Cardiac muscle cell (in vitro differentiated cells and primary cell): ENCODE results near the gene TMEM220. TPM values are rescaled to one million over a fixed set of nuclear protein-coding genes. Genes with fewer than 3 reads are reported as not detected.

Experiments
- DNase-seq, 2 donors: peaks; one replicate each; pipeline versions ENCODE4 v3.0.0 to v3.0.0-alpha.2; 2010 to 2017; ENCODE audit warnings: low read depth in 1 of 2, low spot score in 1 of 2
- H3K27ac ChIP-seq: fragments of 200-600 bp; sonication (generic); 2 replicates; pipeline ENCODE4 v1.5.1; 2016
- H3K27me3 ChIP-seq: fragments of 200-600 bp; sonication (generic); 2 replicates; pipeline ENCODE4 v1.6.0; 2016; ENCODE audit warnings: control low read depth
- H3K36me3 ChIP-seq: fragments of 200-600 bp; sonication (generic); 2 replicates; pipeline ENCODE4 v1.5.1; 2016; ENCODE audit warnings: control low read depth
- H3K4me1 ChIP-seq: fragments of 200-600 bp; sonication (generic); 2 replicates; pipeline ENCODE4 v1.8.1; 2017; ENCODE audit warnings: low read depth, mild to moderate bottlenecking, mixed run types
- H3K4me3 ChIP-seq: fragments of 200-600 bp; sonication (generic); 2 replicates; pipeline ENCODE4 v1.5.1; 2016; ENCODE audit warnings: mild to moderate bottlenecking
- H3K9me3 ChIP-seq: fragments of 200-600 bp; sonication (generic); 2 replicates; pipeline ENCODE4 v1.5.1; 2017; ENCODE audit warnings: low read depth, mild to moderate bottlenecking, control low read depth
- polyA plus RNA-seq: library from polyadenylated mRNA; unstranded; fragments of >200 nt; fragmentation: Nextera tagmentation; extraction: Ambion mirVana; gene quantifications from 2 replicates; pipeline ENCODE4 v1.2.1, GENCODE V29; 2016
- total RNA-seq: library from RNA; depleted of rRNA; stranded (reverse); fragments of >200 nt; gene quantifications from 2 replicates; pipeline ENCODE4 v1.2.3, GENCODE V29; 2016
- TF ChIP-seq, protein P1 (sequence below): IDR thresholded peaks from 2 replicates; pipeline ENCODE4 v1.5.1; 2012; ENCODE audit warnings: low read depth, mild to moderate bottlenecking, low read length

The TMEM220 gene
- 0.15 and 2.4 TPM in 2 replicates for total RNA-seq
- 2.6 and 2.8 TPM in 2 replicates for polyA plus RNA-seq

DNA sequence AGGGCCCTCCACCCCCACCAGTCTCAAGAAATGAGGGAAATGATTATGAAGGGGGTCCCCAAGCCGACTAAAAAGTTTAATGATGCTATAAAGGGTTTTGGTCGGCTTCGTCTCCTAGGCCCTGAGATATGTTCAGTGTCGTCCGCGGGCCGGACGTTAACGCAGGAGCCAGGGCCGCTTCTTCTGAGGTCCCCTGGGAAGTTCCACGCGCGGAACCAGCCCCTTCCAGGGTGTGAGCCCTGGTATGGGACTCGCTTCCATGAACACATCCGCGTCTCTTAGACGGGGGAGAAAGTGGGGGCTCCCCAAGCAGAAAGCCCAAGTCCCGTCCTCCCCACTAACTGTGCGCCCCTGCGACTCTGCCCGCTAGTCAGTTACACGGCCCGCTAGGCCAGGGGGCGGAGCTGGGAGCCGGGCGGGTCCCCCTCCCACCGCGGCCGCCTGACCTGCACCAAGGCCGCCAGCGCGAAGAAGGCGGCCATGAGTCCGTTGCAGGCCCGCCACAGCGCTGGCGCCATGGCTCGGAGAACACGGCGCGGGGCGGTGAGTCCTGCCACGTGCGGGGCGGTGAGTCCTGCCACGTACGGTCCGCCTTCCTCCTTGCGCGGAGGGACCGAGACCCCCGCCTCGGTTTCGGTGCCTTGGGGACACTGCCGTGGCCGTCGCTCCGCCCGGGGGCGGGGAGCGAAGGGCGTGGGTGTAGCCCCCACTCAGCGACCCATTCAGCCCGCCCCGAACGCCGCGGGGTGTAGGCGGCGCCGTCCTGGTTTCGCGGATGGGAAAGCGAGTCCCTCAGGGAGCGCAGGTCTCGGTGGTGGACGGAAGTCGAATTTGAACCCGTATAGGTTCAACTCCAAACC is at the start of gene TMEM220:
TSS of gene TMEM220 (minus strand) at position 690 of the 860 bp plus-strand sequence. CDS start at position 518, 172 bp downstream.
- Histone ChIP-seq H3K36me3 (no peaks in the 10 kb centered on the region), H3K27me3 (no peaks in the 10 kb centered on the region), H3K27ac (no peak within 1 kb of the TSS), H3K9me3 (no peaks in the 10 kb centered on the region), H3K4me1 (no peaks in the 10 kb centered on the region), H3K4me3 (peak within 1 kb of the TSS; percentile 42)
- DNase-seq = peak; percentile 81 to 89
- TF ChIP-seq, protein P1, sequence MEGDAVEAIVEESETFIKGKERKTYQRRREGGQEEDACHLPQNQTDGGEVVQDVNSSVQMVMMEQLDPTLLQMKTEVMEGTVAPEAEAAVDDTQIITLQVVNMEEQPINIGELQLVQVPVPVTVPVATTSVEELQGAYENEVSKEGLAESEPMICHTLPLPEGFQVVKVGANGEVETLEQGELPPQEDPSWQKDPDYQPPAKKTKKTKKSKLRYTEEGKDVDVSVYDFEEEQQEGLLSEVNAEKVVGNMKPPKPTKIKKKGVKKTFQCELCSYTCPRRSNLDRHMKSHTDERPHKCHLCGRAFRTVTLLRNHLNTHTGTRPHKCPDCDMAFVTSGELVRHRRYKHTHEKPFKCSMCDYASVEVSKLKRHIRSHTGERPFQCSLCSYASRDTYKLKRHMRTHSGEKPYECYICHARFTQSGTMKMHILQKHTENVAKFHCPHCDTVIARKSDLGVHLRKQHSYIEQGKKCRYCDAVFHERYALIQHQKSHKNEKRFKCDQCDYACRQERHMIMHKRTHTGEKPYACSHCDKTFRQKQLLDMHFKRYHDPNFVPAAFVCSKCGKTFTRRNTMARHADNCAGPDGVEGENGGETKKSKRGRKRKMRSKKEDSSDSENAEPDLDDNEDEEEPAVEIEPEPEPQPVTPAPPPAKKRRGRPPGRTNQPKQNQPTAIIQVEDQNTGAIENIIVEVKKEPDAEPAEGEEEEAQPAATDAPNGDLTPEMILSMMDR = no peak

DNA sequence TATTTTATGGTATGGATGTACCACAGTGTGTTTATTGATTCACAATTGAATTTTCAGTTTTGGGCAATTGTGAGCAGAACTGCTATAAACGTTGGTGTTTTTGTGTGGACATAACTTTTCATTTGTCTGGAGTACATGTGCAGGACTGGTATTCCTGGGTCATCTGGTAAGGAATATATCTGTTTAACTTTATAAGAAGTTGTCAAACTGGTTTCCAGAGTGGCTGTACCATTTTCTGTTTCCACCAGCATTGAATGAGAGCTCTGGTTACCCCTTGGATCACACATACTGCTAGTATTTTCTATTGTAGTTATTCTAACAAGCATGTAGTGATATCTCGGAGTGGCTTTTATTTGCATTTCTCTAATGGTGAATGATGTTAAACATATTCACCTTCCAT is 49.8 kb upstream of the TMEM220 start:
- no peak overlapping the region for H3K27ac ChIP-seq
- H3K9me3 ChIP-seq = no peaks in the 10 kb centered on the region
- TF ChIP-seq, protein P1 = no peak
- no peak for DNase-seq
- peaks cover 7% of the 10 kb centered on the region for H3K4me1 ChIP-seq
- no peaks in the 10 kb centered on the region for H3K27me3 ChIP-seq
- no peaks in the 10 kb centered on the region for H3K36me3 ChIP-seq
- no peak overlapping the region for H3K4me3 ChIP-seq

DNA sequence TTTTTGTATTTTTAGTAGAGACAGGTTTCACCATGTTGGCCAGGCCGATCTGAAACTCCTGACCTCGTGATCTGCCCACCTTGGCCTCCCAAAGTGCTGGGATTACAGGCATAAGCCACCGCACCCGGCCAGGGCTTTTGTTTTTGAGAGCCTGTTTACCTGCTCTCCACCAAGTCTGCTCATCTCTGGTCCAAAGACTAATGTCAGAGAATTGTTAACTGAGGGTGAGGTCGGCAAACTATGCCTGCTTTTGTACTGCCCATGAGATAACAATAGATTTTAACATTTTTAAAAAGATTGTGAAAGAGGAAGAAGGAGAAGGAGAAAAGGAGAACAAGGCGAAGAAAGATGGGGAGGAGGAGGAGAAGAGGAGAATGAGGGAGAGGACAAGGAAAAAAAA is 48.1 kb upstream of the TMEM220 start:
- TF ChIP-seq, protein P1 = no peak
- no peaks in the 10 kb centered on the region for H3K9me3 ChIP-seq
- no peak overlapping the region for H3K4me3 ChIP-seq
- no peak overlapping the region for H3K27ac ChIP-seq
- DNase-seq = no peak
- H3K4me1 ChIP-seq = peaks cover 5% of the 10 kb centered on the region
- H3K36me3 ChIP-seq = no peaks in the 10 kb centered on the region
- no peaks in the 10 kb centered on the region for H3K27me3 ChIP-seq

DNA sequence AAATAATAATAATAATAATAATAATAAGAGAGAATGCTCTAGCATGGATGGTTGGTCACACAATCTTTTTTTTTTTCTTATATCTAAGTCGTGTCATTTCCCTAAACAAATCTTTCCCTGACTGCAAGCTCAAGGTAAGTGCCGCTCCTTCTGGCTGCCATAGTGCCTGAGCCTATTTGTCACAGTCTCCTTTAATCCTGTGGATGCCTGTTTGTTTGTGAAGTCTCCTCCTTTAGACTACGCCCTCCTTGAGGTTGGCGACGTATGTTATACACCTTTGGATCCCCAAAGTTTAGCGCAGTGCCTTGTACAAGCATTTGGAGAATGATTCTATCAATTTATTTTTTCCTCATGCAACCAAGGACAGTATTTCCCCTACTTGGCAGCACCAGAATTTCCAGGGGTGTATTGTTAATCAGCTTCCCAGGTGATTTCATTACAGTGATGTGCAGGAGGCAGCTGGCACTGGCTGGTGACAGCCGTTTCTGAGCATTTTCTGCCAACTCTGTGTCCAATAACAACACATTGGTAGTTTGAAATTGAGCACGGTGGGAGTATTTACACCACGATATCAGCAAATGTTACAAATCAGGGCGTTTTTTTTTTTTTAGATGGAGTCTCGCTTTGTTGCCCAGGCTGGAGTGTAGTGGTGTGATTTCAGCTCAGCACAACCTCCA is 47.4 kb upstream of the TMEM220 start:
- TF ChIP-seq, protein P1 = no peak
- H3K27ac ChIP-seq = no peak overlapping the region
- H3K4me3 ChIP-seq = no peak overlapping the region
- no peaks in the 10 kb centered on the region for H3K27me3 ChIP-seq
- H3K9me3 ChIP-seq = no peaks in the 10 kb centered on the region
- no peaks in the 10 kb centered on the region for H3K36me3 ChIP-seq
- no peak for DNase-seq
- peaks cover 9% of the 10 kb centered on the region for H3K4me1 ChIP-seq

DNA sequence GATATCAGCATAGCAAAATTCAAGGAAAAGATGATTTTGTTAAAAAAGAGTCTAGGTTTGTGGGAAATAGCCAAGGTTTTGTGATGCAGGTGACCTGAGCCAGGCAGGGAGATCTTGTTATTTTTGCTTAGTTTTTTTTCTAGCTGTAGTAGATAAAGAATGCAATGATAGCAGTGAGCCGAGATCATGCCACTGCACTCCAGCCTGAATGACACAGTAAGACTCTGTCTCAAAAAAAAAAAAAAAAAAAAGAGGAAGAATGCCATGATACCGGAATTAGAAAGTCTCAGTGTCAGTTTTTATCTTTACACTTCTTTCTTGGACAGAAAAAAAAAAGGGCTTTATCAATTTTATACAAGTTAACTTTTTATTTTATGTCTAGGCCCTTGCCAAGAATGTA is 46.6 kb upstream of the TMEM220 start:
- Histone ChIP-seq H3K9me3 (no peaks in the 10 kb centered on the region), H3K27me3 (no peaks in the 10 kb centered on the region), H3K4me3 (no peak overlapping the region), H3K27ac (no peak overlapping the region), H3K4me1 (peaks cover 9% of the 10 kb centered on the region), H3K36me3 (no peaks in the 10 kb centered on the region)
- TF ChIP-seq, protein P1 = no peak
- no peak for DNase-seq
